KOPT-K1 (cell line): ENCODE results near the gene UBR3.

Source experiments
- H3K27ac ChIP-seq: fragments of 200-600 bp; sonication (generic); 2 replicates; pipeline ENCODE4 v1.5.1; 2016; ENCODE audit warnings: antibody characterized with exemption, mild to moderate bottlenecking, low read depth, low read length; ENCODE audit not compliant: poor library complexity, severe bottlenecking
- H3K36me3 ChIP-seq: fragments of 200-600 bp; sonication (generic); 2 replicates; pipeline ENCODE4 v1.5.1; 2017; ENCODE audit warnings: antibody characterized with exemption, mild to moderate bottlenecking, low read length, moderate library complexity; ENCODE audit not compliant: insufficient read depth
- H3K9me3 ChIP-seq: fragments of 200-600 bp; sonication (generic); 2 replicates; pipeline ENCODE4 v1.5.1; 2017; ENCODE audit warnings: antibody characterized with exemption, low read length, mild to moderate bottlenecking; ENCODE audit not compliant: insufficient read depth, poor library complexity, severe bottlenecking

UBR3 gene

DNA sequence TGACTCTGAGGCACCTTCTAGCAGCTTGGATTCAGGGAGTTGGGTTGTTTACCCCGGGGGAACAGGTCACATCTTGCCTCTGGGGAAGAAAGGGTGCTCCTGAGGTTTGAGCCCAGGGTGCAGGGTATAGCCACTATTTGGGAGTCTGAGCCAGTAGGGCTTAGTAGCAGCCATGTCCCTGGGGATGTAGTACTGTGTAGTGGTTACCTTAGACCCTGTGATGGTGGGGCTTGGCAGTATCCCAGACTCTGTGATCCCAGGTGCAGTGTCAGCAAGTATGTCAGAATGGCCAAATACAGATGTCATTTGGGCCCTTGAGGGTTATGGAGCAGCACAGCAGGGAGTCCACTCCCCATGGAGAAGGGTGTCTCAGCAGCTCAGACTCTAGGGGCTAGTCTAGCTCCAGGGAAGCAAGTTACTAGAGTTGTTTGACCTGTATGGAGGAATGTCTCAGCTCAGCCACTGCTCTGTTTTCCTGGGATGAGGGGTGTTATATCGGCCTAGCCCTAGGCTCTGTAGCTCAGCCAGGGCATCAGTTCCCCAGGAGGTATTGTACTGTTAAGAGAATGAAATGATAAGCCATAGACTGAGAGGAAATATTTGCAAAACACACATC, 151.3 kb downstream of the UBR3 start:
- H3K9me3 ChIP-seq, result peaks cover 26% of the 10 kb centered on the region
- H3K27ac ChIP-seq, result no peak overlapping the region
- H3K36me3 ChIP-seq, result peaks cover 15% of the 10 kb centered on the region; the same call in 1 of the 2 replicates

DNA sequence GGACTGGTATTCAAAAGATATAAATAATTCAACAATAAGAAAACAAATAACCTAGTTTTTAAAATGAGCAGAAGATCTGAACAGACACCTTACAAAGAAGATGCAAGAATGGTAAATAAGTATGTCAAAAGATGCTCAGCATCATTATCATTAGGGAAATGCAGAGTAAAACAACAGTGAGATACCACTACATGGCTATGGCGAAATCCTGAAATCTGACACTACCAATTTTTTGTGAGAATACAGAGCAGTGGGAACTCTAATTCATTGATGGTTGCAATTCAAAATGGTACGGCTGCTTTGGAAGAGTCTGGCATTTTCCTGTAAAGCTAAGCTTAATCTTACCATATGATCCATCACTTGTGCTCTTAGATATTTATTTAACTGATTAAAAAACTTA, 151.8 kb downstream of the UBR3 start:
- peaks cover 15% of the 10 kb centered on the region; the same call in 1 of the 2 replicates for H3K36me3 ChIP-seq
- H3K27ac ChIP-seq, result no peak overlapping the region
- H3K9me3 ChIP-seq, result peaks cover 26% of the 10 kb centered on the region

DNA sequence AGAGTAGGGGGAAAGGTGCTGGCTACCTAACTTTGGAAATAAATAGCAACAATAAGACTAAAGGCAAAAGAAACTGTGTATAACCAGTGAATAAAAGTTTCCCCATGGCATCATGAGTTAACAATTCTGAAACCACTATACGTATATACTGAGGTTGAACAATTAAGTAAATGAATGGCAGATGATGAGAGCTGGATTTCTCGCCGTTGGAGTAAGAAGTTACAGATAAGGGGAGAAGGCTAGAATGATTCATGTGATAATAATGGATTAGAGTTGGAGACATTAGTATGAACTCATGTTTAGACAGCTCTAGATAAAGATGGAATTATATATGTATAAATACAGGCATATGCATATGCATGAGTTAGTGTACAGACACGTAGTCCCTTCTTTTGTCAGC, 152.7 kb downstream of the UBR3 start:
- peaks cover 15% of the 10 kb centered on the region; the same call in 1 of the 2 replicates for H3K36me3 ChIP-seq
- H3K27ac ChIP-seq, result no peak overlapping the region
- H3K9me3 ChIP-seq, result peaks cover 23% of the 10 kb centered on the region

DNA sequence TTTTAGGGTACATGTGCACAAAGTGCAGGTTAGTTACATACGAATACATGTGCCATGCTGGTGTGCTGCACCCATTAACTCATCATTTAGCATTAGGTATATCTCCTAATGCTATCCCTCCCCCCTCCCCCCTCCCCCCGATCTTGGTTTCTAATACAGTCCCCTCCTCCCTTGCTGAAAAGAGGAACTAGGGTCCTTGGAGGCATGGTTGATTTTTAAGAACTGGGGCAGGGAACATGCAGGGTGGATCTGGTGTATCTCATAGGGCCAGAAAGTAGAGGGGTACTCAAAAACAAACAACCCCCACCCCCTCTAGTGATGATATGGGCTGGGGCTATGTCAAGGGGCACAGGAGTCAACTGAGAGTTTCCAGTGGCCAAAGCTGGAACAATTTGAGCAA, 153.4 kb downstream of the UBR3 start:
- Histone ChIP-seq H3K36me3 (peaks cover 15% of the 10 kb centered on the region; the same call in 1 of the 2 replicates), H3K27ac (no peak overlapping the region), H3K9me3 (peaks cover 17% of the 10 kb centered on the region)

DNA sequence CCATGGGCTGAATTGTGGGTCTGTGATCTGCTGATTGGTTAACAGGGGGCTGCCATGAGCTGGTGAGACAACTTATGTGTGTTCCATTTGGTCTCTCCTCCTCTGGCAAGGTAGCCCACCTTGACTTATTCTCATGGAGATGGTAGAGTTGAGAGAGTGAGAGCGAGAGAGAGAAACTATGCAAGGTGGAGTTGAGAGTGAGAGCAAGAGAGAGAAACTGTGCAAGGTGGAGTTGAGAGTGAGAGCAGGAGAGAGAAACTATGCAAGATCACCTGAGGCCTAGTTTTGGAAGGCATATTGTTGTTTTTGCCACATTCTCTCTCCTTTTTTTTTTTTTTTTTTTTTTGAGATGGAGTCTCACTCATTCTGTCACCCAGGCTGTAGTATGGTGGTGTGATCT, 155.7 kb downstream of the UBR3 start:
- H3K9me3 ChIP-seq, result no peaks in the 10 kb centered on the region
- peaks cover 15% of the 10 kb centered on the region; the same call in 1 of the 2 replicates for H3K36me3 ChIP-seq
- H3K27ac ChIP-seq, result no peak overlapping the region

DNA sequence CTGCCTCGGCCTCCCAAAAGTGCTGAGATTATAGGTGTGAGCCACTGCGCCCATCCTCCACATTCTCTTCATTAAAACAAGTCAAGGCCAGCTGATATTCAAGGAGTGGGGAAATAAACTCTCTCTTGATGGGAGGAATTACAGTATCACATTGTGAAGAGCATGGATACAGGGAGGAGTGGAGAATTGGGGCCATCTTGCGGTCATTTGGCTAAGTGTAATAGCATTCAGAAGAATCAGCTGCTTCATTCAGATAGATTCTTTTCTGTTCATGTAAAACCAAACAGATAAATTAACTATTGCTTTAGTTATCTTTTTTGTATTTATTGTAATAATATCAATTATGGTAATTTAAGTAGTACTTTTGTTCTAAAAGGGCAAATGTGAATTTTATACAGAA, 156.3 kb downstream of the UBR3 start:
- H3K9me3 ChIP-seq, result no peaks in the 10 kb centered on the region
- peaks cover 9% of the 10 kb centered on the region; the same call in 1 of the 2 replicates for H3K36me3 ChIP-seq
- no peak overlapping the region for H3K27ac ChIP-seq

DNA sequence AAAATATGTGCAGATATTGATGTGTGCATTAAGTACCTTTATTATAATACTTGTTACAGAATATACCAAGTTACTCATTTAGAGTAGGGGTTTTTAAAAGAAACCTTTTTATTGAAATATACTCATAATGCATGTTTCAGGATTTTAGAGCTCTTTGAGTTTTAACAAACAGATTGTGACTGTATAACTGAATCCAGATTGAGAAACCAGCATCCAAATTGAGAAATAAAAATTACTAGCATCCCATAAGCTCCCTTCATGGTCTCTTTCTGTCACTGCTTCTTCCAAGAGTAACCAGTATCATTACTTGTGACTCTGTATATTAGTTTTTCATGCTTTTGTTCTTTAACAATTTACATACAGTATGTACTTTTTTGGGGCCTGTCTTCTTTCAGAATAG, 156.9 kb downstream of the UBR3 start:
- Histone ChIP-seq H3K27ac (no peak overlapping the region), H3K9me3 (no peaks in the 10 kb centered on the region), H3K36me3 (peaks cover 8% of the 10 kb centered on the region; the same call in 1 of the 2 replicates)

DNA sequence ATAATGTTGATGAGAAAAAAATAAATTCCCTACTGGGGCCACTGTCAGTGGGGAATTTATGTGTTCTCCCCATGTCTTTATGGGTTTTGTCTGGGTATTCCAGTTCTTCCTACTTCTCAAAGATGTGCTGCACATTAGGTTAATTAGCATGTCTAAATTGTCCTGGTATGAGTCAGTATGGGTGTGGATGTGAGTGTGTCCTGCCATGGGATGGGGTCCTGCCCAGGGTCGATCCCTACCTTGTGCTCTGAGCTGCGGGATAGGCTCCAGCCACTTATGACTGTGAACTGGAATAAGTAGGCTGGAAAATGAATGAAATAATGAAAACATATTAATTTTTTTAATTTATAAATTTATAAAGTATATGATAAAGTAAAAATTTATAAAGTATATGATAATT, 167.5 kb downstream of the UBR3 start:
- Histone ChIP-seq H3K36me3 (peaks cover 23% of the 10 kb centered on the region), H3K9me3 (peaks cover 18% of the 10 kb centered on the region), H3K27ac (no peak overlapping the region)

DNA sequence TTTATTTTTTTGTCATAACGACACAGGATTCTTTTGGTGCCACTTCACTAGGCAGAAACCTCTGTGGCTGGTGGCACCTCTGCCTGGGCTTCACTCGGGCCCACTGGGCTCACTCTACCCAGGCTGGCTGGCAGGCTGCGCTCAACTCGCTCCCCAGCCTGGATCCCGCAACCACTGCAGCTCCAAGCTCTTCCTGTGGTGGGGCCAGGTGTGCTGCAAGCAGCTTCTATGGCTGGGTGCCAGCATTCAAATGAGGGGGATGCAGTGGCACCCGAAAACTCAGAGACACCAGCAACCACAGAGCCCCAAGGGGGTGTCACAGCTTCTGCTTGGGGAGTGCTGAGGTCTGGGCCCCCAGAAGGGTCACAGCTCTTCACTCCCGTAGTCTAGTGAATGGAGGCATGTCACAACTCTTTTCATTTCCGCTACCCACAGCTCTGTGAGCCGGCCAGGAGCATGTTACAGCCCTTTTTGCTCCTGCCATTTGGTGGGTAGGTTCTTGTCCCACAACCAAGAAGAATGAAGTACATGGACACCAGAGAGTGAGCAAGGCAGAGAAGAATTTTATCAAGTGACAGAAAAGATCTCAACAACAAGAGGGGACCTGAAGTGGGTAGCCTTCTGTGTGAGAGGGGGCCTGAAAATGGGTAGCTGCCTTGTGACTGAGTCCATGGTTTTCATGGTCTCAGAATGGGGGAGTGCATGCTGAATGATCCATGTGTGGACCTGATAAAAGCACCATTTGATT, 170.1 kb downstream of the UBR3 start:
- Histone ChIP-seq H3K27ac (no peak overlapping the region), H3K9me3 (peaks cover 22% of the 10 kb centered on the region), H3K36me3 (peaks cover 23% of the 10 kb centered on the region)

DNA sequence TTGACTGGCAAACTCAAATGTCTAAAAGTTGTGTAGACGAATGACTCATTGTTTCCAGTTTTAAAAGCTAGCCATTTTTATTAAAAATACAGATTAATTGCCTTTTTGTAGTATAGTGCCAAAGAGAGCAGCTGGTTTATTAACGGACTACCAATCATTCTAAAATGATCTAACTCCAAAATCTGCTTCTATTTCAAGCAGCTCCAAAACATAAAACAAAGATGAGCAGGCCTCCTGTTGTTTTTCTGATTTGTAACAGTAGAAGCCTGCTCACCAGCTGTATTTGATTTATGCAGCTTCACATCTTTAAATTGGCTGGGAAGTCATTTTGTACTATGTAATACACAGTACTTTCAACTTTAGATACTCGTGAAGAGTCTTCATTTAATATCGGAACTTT, 171.8 kb downstream of the UBR3 start:
- peaks cover 22% of the 10 kb centered on the region for H3K9me3 ChIP-seq
- H3K27ac ChIP-seq, result no peak overlapping the region
- H3K36me3 ChIP-seq, result peaks cover 34% of the 10 kb centered on the region

DNA sequence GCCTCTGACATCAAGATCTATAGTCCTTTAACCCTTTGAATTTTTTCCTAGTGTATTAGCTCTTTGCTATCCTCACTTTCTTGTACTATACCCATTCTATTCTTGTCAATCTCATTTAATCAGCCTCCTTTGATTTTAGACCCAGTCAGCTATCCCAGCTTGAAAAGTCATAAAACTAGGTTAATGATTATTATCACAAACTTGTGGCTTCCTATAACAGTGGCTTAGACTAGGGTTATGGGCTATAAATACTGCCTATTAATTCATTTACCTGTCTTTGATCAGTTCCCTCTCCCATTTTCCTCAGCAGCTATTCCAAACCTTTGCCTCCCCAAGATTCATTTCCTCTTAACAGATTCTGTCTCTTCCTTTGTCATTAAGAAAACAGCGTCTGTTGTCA, 174.8 kb downstream of the UBR3 start:
- Histone ChIP-seq H3K36me3 (peaks cover 24% of the 10 kb centered on the region), H3K27ac (no peak overlapping the region), H3K9me3 (peaks cover 13% of the 10 kb centered on the region)

DNA sequence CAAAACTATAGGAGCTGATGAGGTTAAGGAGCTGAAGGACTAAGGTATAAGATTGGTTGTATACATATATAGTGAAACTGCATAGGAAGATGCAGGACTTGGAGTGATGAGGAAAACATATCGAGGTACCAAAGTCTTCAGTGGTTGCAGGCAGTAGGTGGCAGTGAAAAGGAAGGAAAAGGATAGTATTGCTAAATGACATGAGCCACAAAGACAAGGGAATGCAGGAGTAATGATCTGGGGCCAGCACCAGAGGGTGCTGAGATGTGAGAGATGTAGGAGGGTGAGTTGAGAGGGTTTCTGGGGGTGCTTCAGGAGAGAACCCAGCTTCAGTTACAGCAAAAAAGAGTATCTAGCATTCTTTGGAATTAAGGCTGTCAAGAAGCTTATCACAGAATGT, 178.4 kb downstream of the UBR3 start:
- H3K9me3 ChIP-seq, result peaks cover 3% of the 10 kb centered on the region
- H3K27ac ChIP-seq, result no peak overlapping the region
- peaks cover 19% of the 10 kb centered on the region for H3K36me3 ChIP-seq

DNA sequence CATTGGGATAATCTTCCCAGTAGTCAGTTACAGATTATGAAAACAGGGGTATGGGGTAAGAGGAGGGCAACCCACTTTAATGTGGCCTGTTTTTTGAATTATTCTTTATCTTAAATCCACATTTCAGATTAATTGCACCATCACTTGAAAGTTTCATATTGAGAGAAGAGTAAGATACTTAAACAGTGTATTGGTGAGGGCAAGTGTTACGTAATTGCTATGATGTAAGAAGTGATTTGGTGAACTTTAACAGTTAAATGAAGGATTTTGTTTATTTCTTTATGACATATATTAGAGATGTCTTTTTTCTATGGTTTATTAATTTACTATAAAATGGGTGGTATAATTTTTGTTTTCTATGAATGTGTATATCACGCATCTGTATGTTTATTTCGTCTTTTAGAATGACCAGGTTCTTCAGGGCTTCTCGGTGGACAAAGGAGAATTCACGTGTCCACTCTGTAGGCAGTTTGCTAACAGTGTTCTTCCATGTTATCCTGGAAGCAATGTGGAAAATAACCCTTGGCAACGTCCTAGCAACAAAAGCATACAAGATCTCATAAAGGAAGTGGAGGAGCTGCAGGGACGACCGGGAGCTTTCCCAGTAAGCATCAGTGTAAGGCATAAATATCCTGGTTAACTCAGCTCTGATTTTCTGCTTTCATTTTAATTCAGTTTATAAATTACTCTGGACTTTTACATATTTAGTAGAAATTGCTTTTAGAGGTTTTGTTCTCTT, 179.5 kb downstream of the UBR3 start:
- no peak overlapping the region for H3K27ac ChIP-seq
- peaks cover 19% of the 10 kb centered on the region for H3K36me3 ChIP-seq
- H3K9me3 ChIP-seq, result no peaks in the 10 kb centered on the region

DNA sequence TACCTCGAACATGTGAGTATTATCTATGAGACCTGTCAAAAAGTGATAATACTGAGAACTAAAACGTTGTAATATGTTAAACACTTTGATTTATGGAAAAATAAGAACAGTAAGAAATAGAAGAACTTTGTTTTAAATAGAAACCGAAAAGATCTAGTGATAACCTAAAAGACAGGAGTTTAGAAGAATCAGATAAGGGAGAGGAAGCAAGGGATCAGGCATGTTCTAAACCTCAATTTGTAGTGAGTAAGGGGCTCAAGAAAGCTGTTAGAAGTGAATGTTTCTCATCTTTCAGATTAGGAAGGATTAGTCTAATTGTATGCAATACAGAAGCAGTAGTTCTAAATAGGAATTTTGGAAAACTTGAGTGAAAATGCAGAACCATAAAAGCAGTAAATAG, 182.0 kb downstream of the UBR3 start:
- no peak overlapping the region for H3K27ac ChIP-seq
- H3K9me3 ChIP-seq, result no peaks in the 10 kb centered on the region
- peaks cover 8% of the 10 kb centered on the region for H3K36me3 ChIP-seq

DNA sequence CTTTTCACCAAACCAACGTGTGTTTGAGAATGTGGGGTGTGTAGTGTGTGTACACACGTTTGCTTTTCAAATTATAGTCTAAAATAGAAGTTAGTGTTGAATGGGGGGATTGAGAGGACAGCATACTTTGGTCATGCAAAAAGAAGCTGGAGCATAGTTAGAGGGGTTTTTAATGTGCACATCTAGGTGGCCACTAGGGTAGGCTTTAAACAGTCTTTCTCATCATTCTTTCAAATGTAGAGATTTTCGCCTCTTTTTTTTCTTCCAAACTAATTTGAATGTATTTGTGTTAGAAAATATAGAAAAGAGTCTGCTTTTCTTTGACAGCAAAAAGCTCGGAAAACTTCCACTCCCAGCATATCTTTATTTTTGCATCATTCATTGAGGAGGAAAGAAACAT, 185.5 kb downstream of the UBR3 start:
- H3K36me3 ChIP-seq, result no peaks in the 10 kb centered on the region; the same call in 1 of the 2 replicates
- H3K9me3 ChIP-seq, result no peaks in the 10 kb centered on the region
- H3K27ac ChIP-seq, result no peak overlapping the region
